HepG2 (cell line): ENCODE measurements around the gene ZAR1L. TPM values are rescaled to one million over a fixed set of nuclear protein-coding genes. Genes with fewer than 3 reads are reported as not detected.
A peak's percentile ranks its signal among the peaks of the same experiment; 100 is the strongest.

Experiments used
- ATAC-seq: fragments of 200-7000 bp; cut with Tn5 transposase; 3 replicates; pipeline ENCODE4 v1.9.1; 2020; ENCODE audit warnings: mild to moderate bottlenecking, moderate library complexity
- BruUV-seq: library from RNA; stranded (reverse); fragments of 400-500 nt; replicated peaks from 2 replicates; lab custom pipeline; 2021; lab: Mats Ljungman, UMichigan
- CTCF ChIA-PET: fragments of 300-600 bp; formaldehyde crosslinking; extraction: SDS; loops from one replicate; lab custom pipeline; 2021; ENCODE audit warnings: low total read pairs, inconsistent platforms, low intra/inter-chr PET ratio; lab: Yijun Ruan, JAX
- POLR2A ChIA-PET: fragments of 350-600 bp; sonication (Branson Sonifier 250); formaldehyde crosslinking; loops from one replicate; lab custom pipeline; 2020; ENCODE audit warnings: antibody characterized with exemption, inconsistent platforms; lab: Yijun Ruan, JAX
- DNase-seq: peaks from one replicate; pipeline ENCODE4 v3.0.0-alpha.2; 2015; ENCODE audit warnings: low spot score
- FAIRE-seq: peaks from 3 replicates; lab custom pipeline; 2011; peaks lifted over from hg19 to GRCh38; lab: Jason Lieb, UNC
- H2AFZ ChIP-seq: one replicate; pipeline ENCODE4 v1.6.1; 2011; ENCODE audit warnings: low read length, inconsistent platforms
- H3K27ac ChIP-seq: fragments of 300-600 bp; 3 replicates; pipeline ENCODE4 v1.8.0; 2011; ENCODE audit warnings: mixed run types, mild to moderate bottlenecking, mixed read lengths, low read length, inconsistent platforms; ENCODE audit not compliant: insufficient read depth; ENCODE audit errors: extremely low read length
- H3K27me3 ChIP-seq, 2 experiments: fragments of 200-600 bp in 1 of 2; 2 replicates in 1 of 2; 3 replicates in 1 of 2; pipeline versions ENCODE4 v1.6.0 to v1.8.0; 2011; ENCODE audit warnings: low read length in 2 of 2, mild to moderate bottlenecking in 2 of 2, moderate library complexity in 2 of 2, inconsistent platforms in 1 of 2; ENCODE audit not compliant: insufficient read depth in 2 of 2, control insufficient read depth in 1 of 2
- H3K36me3 ChIP-seq, 2 experiments: fragments of 200-600 bp in 1 of 2; replicated peaks in 1 of 2; 2 replicates in 1 of 2; 3 replicates in 1 of 2; pipeline versions ENCODE4 v1.5.1 to v1.8.0; 2011; ENCODE audit warnings: low read length in 2 of 2, inconsistent platforms in 1 of 2; ENCODE audit not compliant: insufficient read depth in 2 of 2, control insufficient read depth in 1 of 2
- H3K4me1 ChIP-seq: 2 replicates; pipeline ENCODE4 v1.5.1; 2012; ENCODE audit warnings: low read length, inconsistent platforms; ENCODE audit not compliant: insufficient read depth
- H3K4me2 ChIP-seq: 2 replicates; pipeline ENCODE4 v1.6.0; 2011; ENCODE audit warnings: low read depth, low read length, inconsistent platforms
- H3K4me3 ChIP-seq, 3 experiments: fragments of 200-600 bp in 1 of 3; sonication (generic), shearing (Covaris generic) in 1 of 3; replicated peaks in 1 of 3; 2 replicates each; pipeline ENCODE4 v1.5.1; 2011 to 2016; ENCODE audit warnings: low read length in 3 of 3, inconsistent platforms in 2 of 3, low read depth in 2 of 3, mild to moderate bottlenecking in 2 of 3, control low read depth in 1 of 3, mixed read lengths in 1 of 3; ENCODE audit not compliant: insufficient read depth in 1 of 3
- H3K79me2 ChIP-seq: one replicate; pipeline ENCODE4 v1.6.1; 2011; ENCODE audit warnings: low read length, inconsistent platforms; ENCODE audit not compliant: insufficient read depth
- H3K9ac ChIP-seq: 2 replicates; pipeline ENCODE4 v1.6.0; 2011; ENCODE audit warnings: mild to moderate bottlenecking, low read depth, low read length, inconsistent platforms; ENCODE audit not compliant: insufficient read depth
- H3K9me3 ChIP-seq: 2 replicates; pipeline ENCODE4 v1.5.1; 2012; ENCODE audit warnings: mild to moderate bottlenecking, low read length
- H4K20me1 ChIP-seq: 2 replicates; pipeline ENCODE4 v1.6.0; 2011; ENCODE audit warnings: inconsistent platforms, mild to moderate bottlenecking, low read length, moderate library complexity; ENCODE audit not compliant: insufficient read depth
- ETV6 ChIP-seq: sonication (generic); formaldehyde crosslinking; conservative IDR thresholded peaks from 2 replicates; pipeline ENCODE4 v1.4.0; 2020; ENCODE audit warnings: missing genetic modification reagents
- FOXJ3 ChIP-seq: sonication (generic); formaldehyde crosslinking; IDR thresholded peaks from 2 replicates; pipeline ENCODE4 v1.4.0; 2020; ENCODE audit warnings: missing genetic modification reagents, mild to moderate bottlenecking, borderline replicate concordance
- GZF1 ChIP-seq: sonication (generic); formaldehyde crosslinking; IDR thresholded peaks from 2 replicates; pipeline ENCODE4 v1.5.1; 2020; ENCODE audit warnings: mild to moderate bottlenecking, missing genetic modification reagents
- KLF13 ChIP-seq: sonication (generic); formaldehyde crosslinking; IDR thresholded peaks from 2 replicates; pipeline ENCODE4 v1.4.0; 2020; ENCODE audit warnings: mild to moderate bottlenecking, missing genetic modification reagents
- MIXL1 ChIP-seq: IDR thresholded peaks from 2 replicates; pipeline ENCODE4 v1.6.1; 2016
- STAG1 ChIP-seq: sonication (generic); formaldehyde crosslinking; IDR thresholded peaks from 2 replicates; pipeline ENCODE4 v1.4.0; 2020; ENCODE audit warnings: missing genetic modification reagents
- ZEB1 ChIP-seq: IDR thresholded peaks from 2 replicates; pipeline ENCODE4 v1.6.1; 2012; ENCODE audit warnings: mild to moderate bottlenecking, low read depth, inconsistent platforms; ENCODE audit not compliant: insufficient replicate concordance
- ZMAT3 ChIP-seq: sonication (generic); formaldehyde crosslinking; conservative IDR thresholded peaks from 2 replicates; pipeline ENCODE4 v1.7.0; 2021; ENCODE audit warnings: missing genetic modification reagents
- ZMYM4 ChIP-seq: sonication (generic); formaldehyde crosslinking; IDR thresholded peaks from 2 replicates; pipeline ENCODE4 v1.8.1; 2023; ENCODE audit warnings: mild to moderate bottlenecking, missing genetic modification reagents
- ZNF431 ChIP-seq: sonication (generic); formaldehyde crosslinking; IDR thresholded peaks from 2 replicates; pipeline ENCODE4 v1.9.0; 2022; ENCODE audit warnings: missing genetic modification reagents, low read depth, mild to moderate bottlenecking, borderline replicate concordance
- ZNF550 ChIP-seq: sonication (generic); formaldehyde crosslinking; IDR thresholded peaks from 2 replicates; pipeline ENCODE4 v1.4.0; 2020; ENCODE audit warnings: mild to moderate bottlenecking, missing genetic modification reagents, borderline replicate concordance
- WGBS: methylation state at CpG from one replicate; pipeline ENCODE4 v1.1.6; 2017; ENCODE audit warnings: low lambda C conversion rate; 5-methylcytosine and 5-hydroxymethylcytosine counted together
- in situ Hi-C: cut with HindIII; loops from 2 replicates; pipeline ENCODE4 v1.10.0; 2017; ENCODE audit warnings: low pct_unique_long_range_greater_than_20kb; ENCODE audit not compliant: extremely low pct_ligation_motif_present
- intact Hi-C: fragments of 100-400 bp; cut with micrococcal nuclease; formaldehyde crosslinking; loops from one replicate; pipeline ENCODE4 v1.10.0; 2022; ENCODE audit not compliant: unreplicated experiment
- polyA plus RNA-seq, 8 experiments: library from polyadenylated mRNA; depleted of rRNA in 3 of 8; stranded (reverse) in 7 of 8; unstranded in 1 of 8; fragments of >200 nt; fragmentation: Illumina TruSeq in 4 of 8; extraction: Trizol in 4 of 8; gene quantifications; 2 replicates each; pipeline versions ENCODE4 v1.2.1 to v1.2.3, GENCODE V29; 2011 to 2016; ENCODE audit warnings: low read depth in 4 of 8, missing spikeins in 1 of 8, mixed read lengths in 1 of 8; ENCODE audit not compliant: insufficient read depth in 1 of 8
- total RNA-seq, 5 experiments: library from RNA; depleted of rRNA; stranded (reverse); fragments of >200 nt; fragmentation: Illumina TruSeq; extraction: Trizol; gene quantifications; 2 replicates each; pipeline ENCODE4 v1.2.3, GENCODE V29; 2016; ENCODE audit warnings: low read depth in 1 of 5
- TF ChIP-seq, protein P1 (sequence below): sonication (generic); formaldehyde crosslinking; IDR thresholded peaks from 2 replicates; pipeline ENCODE4 v1.5.0; 2020; ENCODE audit warnings: mild to moderate bottlenecking, missing genetic modification reagents, moderate library complexity
- TF ChIP-seq, protein P2 (sequence below): sonication (generic); formaldehyde crosslinking; IDR thresholded peaks from 2 replicates; pipeline ENCODE4 v1.8.1; 2022; ENCODE audit warnings: mild to moderate bottlenecking, missing genetic modification reagents
- TF ChIP-seq, protein P3 (sequence below): IDR thresholded peaks from 2 replicates; pipeline ENCODE4 v1.6.1; 2016; ENCODE audit warnings: low read depth
- TF ChIP-seq, protein P4 (sequence below): sonication (generic); formaldehyde crosslinking; IDR thresholded peaks from 2 replicates; pipeline ENCODE4 v1.4.0; 2020; ENCODE audit warnings: missing genetic modification reagents

ZAR1L gene
- total and polyA plus RNA-seq, 2 of the 13 experiments (the other 11 are each of a cell fraction or from before 2014, with no cell fraction given): 0.09 TPM; not detected in 1

DNA sequence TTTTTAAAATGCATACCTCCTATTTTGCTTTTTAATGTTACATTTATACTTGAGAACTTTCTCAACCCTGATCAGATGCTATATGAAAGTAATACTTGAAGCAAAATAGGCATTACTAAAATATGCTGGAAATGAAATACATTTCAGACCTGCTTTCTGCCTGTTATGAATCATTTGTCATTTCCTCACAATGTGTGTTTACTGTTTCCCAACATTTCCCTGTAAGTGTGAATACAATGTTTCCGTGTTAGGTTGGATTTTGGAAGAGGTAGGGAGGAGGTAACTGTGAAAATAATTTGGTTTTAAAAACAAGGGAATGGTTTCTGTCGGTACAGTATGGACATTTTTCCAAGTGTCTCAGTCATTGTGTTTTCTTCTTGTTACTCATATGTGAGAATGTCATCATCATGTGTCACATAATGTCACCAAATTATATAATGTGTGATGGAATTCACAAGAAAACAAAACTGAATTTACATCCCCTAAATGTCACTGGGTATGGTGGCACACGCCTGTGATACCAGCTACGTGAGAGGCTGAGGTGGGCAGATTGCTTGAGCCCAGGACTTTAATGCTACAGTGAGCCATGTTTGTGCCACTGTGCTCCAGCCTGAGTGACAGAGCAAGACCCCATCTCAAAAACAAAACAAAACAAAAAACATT is 43.0 kb downstream of the ZAR1L start (continued):
- TF ChIP-seq FOXJ3 (CRISPR knock-in tag): no peak
- TF ChIP-seq GZF1 (CRISPR knock-in tag): no peak
- TF ChIP-seq, all 625 proteins: peak for 0

DNA sequence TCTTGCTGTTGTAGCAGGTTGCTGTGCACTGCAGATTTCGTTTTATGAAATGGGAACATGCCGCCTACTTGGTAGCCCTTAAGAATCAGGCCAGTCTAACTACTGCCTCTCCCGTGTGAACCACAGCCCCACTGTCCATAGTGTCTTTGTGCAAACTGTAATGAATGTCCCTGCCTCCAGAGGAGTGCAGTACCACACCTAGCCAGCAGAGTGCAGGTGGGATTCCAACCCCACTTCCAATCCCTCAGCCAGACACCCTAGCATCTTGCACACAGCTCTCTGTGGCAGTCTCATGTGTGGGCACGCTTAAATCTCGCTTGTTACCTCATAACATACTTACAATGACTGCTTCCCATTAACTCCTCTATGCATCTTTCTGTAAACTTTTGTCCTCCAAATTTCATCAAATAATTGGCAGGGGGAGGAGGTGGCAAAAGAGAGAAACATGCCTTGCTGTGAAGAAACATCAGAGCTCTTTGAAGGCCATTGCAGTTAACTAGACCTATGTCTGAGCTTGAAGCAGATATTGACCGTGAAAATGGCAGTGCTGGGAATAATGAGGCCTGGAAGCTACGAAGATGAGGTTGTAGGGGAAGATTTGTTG is 47.2 kb downstream of the ZAR1L start:
- H3K9ac ChIP-seq: no peak overlapping the region
- 88% methylated on average over 7 of the region's 7 CpGs for WGBS
- ATAC-seq: peak; percentile 71
- H3K27ac ChIP-seq: no peak overlapping the region
- DNase-seq: no peak
- H3K79me2 ChIP-seq: no peaks in the 10 kb centered on the region
- H3K4me1 ChIP-seq: peaks cover 44% of the 10 kb centered on the region
- no peak overlapping the region for H3K4me3 ChIP-seq
- no peaks in the 10 kb centered on the region for H3K27me3 ChIP-seq
- peak; percentile 15 for FAIRE-seq
- no peak overlapping the region for H2AFZ ChIP-seq
- peaks cover 0 to 10% of the 10 kb centered on the region in 2 experiments; a peak in 2 of 5 replicates for H3K36me3 ChIP-seq
- intact Hi-C loops (no loop called here), in situ Hi-C loops (no loop called here)
- no peaks in the 10 kb centered on the region for H4K20me1 ChIP-seq
- ChIA-PET CTCF (interaction anchor here (2.0 kb wide), 1 partner anchor 42 kb away, joined by 8 read pairs; no protein-coding TSS in a partner anchor), POLR2A (interaction anchor here (1.5 kb wide), 1 partner anchor 13 kb away, joined by 4 read pairs; no protein-coding TSS in a partner anchor)
- no peaks in the 10 kb centered on the region for H3K9me3 ChIP-seq
- BruUV-seq: no TSS peak
- H3K4me2 ChIP-seq: no peak overlapping the region
- TF ChIP-seq ZNF431 (CRISPR knock-in tag): no peak
- no peak for TF ChIP-seq ZMAT3
- peak; percentile 67 for TF ChIP-seq STAG1 (CRISPR knock-in tag)
- TF ChIP-seq ZEB1: peak; percentile 99
- TF ChIP-seq ETV6 (CRISPR knock-in tag): no peak
- TF ChIP-seq, protein P1, sequence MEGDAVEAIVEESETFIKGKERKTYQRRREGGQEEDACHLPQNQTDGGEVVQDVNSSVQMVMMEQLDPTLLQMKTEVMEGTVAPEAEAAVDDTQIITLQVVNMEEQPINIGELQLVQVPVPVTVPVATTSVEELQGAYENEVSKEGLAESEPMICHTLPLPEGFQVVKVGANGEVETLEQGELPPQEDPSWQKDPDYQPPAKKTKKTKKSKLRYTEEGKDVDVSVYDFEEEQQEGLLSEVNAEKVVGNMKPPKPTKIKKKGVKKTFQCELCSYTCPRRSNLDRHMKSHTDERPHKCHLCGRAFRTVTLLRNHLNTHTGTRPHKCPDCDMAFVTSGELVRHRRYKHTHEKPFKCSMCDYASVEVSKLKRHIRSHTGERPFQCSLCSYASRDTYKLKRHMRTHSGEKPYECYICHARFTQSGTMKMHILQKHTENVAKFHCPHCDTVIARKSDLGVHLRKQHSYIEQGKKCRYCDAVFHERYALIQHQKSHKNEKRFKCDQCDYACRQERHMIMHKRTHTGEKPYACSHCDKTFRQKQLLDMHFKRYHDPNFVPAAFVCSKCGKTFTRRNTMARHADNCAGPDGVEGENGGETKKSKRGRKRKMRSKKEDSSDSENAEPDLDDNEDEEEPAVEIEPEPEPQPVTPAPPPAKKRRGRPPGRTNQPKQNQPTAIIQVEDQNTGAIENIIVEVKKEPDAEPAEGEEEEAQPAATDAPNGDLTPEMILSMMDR (CRISPR knock-in tag): peak; percentile 71
- no peak for TF ChIP-seq ZNF550 (CRISPR knock-in tag)
- TF ChIP-seq, protein P2, sequence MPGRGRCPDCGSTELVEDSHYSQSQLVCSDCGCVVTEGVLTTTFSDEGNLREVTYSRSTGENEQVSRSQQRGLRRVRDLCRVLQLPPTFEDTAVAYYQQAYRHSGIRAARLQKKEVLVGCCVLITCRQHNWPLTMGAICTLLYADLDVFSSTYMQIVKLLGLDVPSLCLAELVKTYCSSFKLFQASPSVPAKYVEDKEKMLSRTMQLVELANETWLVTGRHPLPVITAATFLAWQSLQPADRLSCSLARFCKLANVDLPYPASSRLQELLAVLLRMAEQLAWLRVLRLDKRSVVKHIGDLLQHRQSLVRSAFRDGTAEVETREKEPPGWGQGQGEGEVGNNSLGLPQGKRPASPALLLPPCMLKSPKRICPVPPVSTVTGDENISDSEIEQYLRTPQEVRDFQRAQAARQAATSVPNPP (CRISPR knock-in tag): no peak
- TF ChIP-seq KLF13: no peak
- no peak for TF ChIP-seq MIXL1 (CRISPR knock-in tag)
- TF ChIP-seq, protein P3, sequence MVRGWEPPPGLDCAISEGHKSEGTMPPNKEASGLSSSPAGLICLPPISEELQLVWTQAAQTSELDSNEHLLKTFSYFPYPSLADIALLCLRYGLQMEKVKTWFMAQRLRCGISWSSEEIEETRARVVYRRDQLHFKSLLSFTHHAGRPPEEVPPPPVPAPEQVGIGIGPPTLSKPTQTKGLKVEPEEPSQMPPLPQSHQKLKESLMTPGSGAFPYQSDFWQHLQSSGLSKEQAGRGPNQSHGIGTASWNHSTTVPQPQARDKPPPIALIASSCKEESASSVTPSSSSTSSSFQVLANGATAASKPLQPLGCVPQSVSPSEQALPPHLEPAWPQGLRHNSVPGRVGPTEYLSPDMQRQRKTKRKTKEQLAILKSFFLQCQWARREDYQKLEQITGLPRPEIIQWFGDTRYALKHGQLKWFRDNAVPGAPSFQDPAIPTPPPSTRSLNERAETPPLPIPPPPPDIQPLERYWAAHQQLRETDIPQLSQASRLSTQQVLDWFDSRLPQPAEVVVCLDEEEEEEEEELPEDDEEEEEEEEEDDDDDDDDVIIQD (CRISPR knock-in tag): peak; percentile 15; the same call in 1 of the 2 replicates
- TF ChIP-seq, protein P4, sequence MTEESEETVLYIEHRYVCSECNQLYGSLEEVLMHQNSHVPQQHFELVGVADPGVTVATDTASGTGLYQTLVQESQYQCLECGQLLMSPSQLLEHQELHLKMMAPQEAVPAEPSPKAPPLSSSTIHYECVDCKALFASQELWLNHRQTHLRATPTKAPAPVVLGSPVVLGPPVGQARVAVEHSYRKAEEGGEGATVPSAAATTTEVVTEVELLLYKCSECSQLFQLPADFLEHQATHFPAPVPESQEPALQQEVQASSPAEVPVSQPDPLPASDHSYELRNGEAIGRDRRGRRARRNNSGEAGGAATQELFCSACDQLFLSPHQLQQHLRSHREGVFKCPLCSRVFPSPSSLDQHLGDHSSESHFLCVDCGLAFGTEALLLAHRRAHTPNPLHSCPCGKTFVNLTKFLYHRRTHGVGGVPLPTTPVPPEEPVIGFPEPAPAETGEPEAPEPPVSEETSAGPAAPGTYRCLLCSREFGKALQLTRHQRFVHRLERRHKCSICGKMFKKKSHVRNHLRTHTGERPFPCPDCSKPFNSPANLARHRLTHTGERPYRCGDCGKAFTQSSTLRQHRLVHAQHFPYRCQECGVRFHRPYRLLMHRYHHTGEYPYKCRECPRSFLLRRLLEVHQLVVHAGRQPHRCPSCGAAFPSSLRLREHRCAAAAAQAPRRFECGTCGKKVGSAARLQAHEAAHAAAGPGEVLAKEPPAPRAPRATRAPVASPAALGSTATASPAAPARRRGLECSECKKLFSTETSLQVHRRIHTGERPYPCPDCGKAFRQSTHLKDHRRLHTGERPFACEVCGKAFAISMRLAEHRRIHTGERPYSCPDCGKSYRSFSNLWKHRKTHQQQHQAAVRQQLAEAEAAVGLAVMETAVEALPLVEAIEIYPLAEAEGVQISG (CRISPR knock-in tag): peak; percentile 31; the same call in 1 of the 2 replicates
- 0 out of 2 replicates have a peak, but pooled peaks have one; percentile 38 for TF ChIP-seq ZMYM4
